HEK293 (cell line): Measurements from ENCODE around the gene DDR1.

ENCODE experiments used
- CTCF ChIA-PET: fragments of 350-600 bp; formaldehyde crosslinking; extraction: SDS; loops from one replicate; lab custom pipeline; 2021; ENCODE audit warnings: antibody characterized with exemption; lab: Yijun Ruan, JAX
- POLR2A ChIA-PET: fragments of 300-600 bp; formaldehyde crosslinking; extraction: SDS; loops from one replicate; lab custom pipeline; 2020; ENCODE audit warnings: antibody characterized with exemption, inconsistent platforms; lab: Yijun Ruan, JAX
- H3K27ac ChIP-seq: fragments of 200-500 bp; sonication (Bioruptor generic); 2 replicates; pipeline ENCODE4 v1.5.1; 2014; ENCODE audit warnings: low read depth, low read length, control low read depth, inconsistent platforms; ENCODE audit errors: extremely low read depth
- H3K36me3 ChIP-seq, 2 experiments: fragments of 200-500 bp in 1 of 2; sonication (Bioruptor generic) in 1 of 2; 1 replicate in 1 of 2; 2 replicates in 1 of 2; pipeline ENCODE4 v1.5.1; 2014 to 2017; ENCODE audit warnings: inconsistent platforms in 2 of 2, low read length in 2 of 2; ENCODE audit not compliant: control insufficient read depth in 2 of 2, insufficient read depth in 1 of 2
- H3K4me1 ChIP-seq: fragments of 200-500 bp; sonication (Bioruptor generic); 2 replicates; pipeline ENCODE4 v1.5.1; 2014; ENCODE audit warnings: mild to moderate bottlenecking, low read length, inconsistent platforms; ENCODE audit not compliant: control insufficient read depth, insufficient read depth
- H3K4me3 ChIP-seq: 2 replicates; pipeline ENCODE4 v1.5.1; 2011; ENCODE audit warnings: low read depth, mild to moderate bottlenecking, control low read depth, low read length, moderate library complexity
- H3K9me3 ChIP-seq: fragments of 200-500 bp; sonication (Bioruptor generic); 2 replicates; pipeline ENCODE4 v1.5.1; 2014; ENCODE audit warnings: low read depth, low read length, inconsistent platforms; ENCODE audit not compliant: control insufficient read depth, insufficient read depth
- HOXD13 ChIP-seq: sonication (generic); formaldehyde crosslinking; IDR thresholded peaks from 2 replicates; pipeline ENCODE4 v1.8.0; 2022; ENCODE audit warnings: missing genetic modification reagents, borderline replicate concordance
- RBAK ChIP-seq: fragments of 450-650 bp; formaldehyde crosslinking; IDR thresholded peaks from 2 replicates; pipeline ENCODE4 v1.5.1; 2016; ENCODE audit warnings: missing biosample characterization, missing genetic modification characterization
- SP7 ChIP-seq: fragments of 450-650 bp; formaldehyde crosslinking; IDR thresholded peaks from 2 replicates; pipeline ENCODE4 v1.5.1; 2016; ENCODE audit warnings: missing biosample characterization, missing genetic modification characterization
- YY2 ChIP-seq: fragments of 450-650 bp; formaldehyde crosslinking; IDR thresholded peaks from 2 replicates; pipeline ENCODE4 v1.5.1; 2016; ENCODE audit warnings: missing biosample characterization, missing genetic modification characterization
- ZBTB48 ChIP-seq: fragments of 450-650 bp; formaldehyde crosslinking; IDR thresholded peaks from 2 replicates; pipeline ENCODE4 v1.5.1; 2016; ENCODE audit warnings: missing biosample characterization, missing genetic modification characterization
- ZNF121 ChIP-seq: fragments of 450-650 bp; formaldehyde crosslinking; IDR thresholded peaks from 2 replicates; pipeline ENCODE4 v1.5.1; 2016; ENCODE audit warnings: missing biosample characterization, missing genetic modification characterization
- ZNF324 ChIP-seq: fragments of 450-650 bp; formaldehyde crosslinking; IDR thresholded peaks from 2 replicates; pipeline ENCODE4 v1.5.1; 2016; ENCODE audit warnings: missing biosample characterization, missing genetic modification characterization
- ZNF585B ChIP-seq: fragments of 450-650 bp; formaldehyde crosslinking; IDR thresholded peaks from 2 replicates; pipeline ENCODE4 v1.5.1; 2016; ENCODE audit warnings: missing biosample characterization, missing genetic modification characterization
- ZNF624 ChIP-seq: fragments of 450-650 bp; formaldehyde crosslinking; IDR thresholded peaks from 2 replicates; pipeline ENCODE4 v1.5.1; 2017; ENCODE audit warnings: missing biosample characterization, missing genetic modification characterization
- ZNF629 ChIP-seq: fragments of 450-650 bp; formaldehyde crosslinking; IDR thresholded peaks from 2 replicates; pipeline ENCODE4 v1.5.1; 2017; ENCODE audit warnings: missing biosample characterization, missing genetic modification characterization
- TF ChIP-seq, protein P1 (sequence below): fragments of 450-650 bp; formaldehyde crosslinking; IDR thresholded peaks from 2 replicates; pipeline ENCODE4 v1.5.1; 2017; ENCODE audit warnings: missing biosample characterization, missing genetic modification characterization
- TF ChIP-seq, protein P2 (sequence below): fragments of 450-650 bp; formaldehyde crosslinking; IDR thresholded peaks from 2 replicates; pipeline ENCODE4 v1.5.1; 2017; ENCODE audit warnings: missing biosample characterization, missing genetic modification characterization
- TF ChIP-seq, protein P3 (sequence below): fragments of 450-650 bp; formaldehyde crosslinking; IDR thresholded peaks from 2 replicates; pipeline ENCODE4 v1.5.1; 2016; ENCODE audit warnings: missing biosample characterization, missing genetic modification characterization
- TF ChIP-seq, protein P4 (sequence below): fragments of 450-650 bp; formaldehyde crosslinking; IDR thresholded peaks from 2 replicates; pipeline ENCODE4 v1.5.1; 2016; ENCODE audit warnings: missing biosample characterization, missing genetic modification characterization, borderline replicate concordance
- TF ChIP-seq, protein P5 (sequence below): IDR thresholded peaks from 2 replicates; pipeline ENCODE4 v1.6.1; 2011; ENCODE audit warnings: mild to moderate bottlenecking, low read depth, low read length, borderline replicate concordance
- TF ChIP-seq, protein P6 (sequence below): fragments of 450-650 bp; formaldehyde crosslinking; IDR thresholded peaks from 2 replicates; pipeline ENCODE4 v1.5.1; 2016; ENCODE audit warnings: missing biosample characterization, missing genetic modification characterization
- TF ChIP-seq, protein P7 (sequence below): fragments of 450-650 bp; formaldehyde crosslinking; IDR thresholded peaks from 2 replicates; pipeline ENCODE4 v1.5.1; 2016; ENCODE audit warnings: missing biosample characterization, missing genetic modification characterization

Gene DDR1

DNA sequence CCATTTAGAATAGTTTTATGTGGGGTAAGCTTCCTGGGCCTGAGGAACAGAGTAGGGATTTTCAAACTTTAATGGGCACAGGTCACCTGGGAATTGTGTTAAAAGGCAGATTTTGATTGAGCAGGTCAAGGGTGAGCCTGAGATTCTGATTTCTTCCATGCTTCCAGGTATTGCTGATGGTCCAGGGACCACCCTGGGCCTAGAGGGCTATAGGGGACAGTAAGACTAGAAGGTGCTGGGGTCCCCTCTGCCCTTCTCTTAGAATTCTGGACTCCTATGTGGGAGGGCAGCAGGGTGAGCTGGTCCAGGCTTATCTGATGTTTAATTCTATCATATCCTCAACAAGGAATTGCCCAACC, 2.6 kb downstream of the DDR1 start:
- peak overlapping the region; percentile 69; the same call in 1 of the 2 replicates for H3K27ac ChIP-seq
- no peaks in the 10 kb centered on the region for H3K9me3 ChIP-seq
- TF ChIP-seq ZBTB48 (tag by site-specific recombination) (no peak), YY2 (tag by site-specific recombination) (no peak), RBAK (tag by site-specific recombination) (no peak), ZNF324 (tag by site-specific recombination) (no peak), ZNF629 (tag by site-specific recombination) (no peak), HOXD13 (CRISPR knock-in tag) (no peak), ZNF121 (tag by site-specific recombination) (no peak), SP7 (tag by site-specific recombination) (no peak), ZNF585B (no peak), ZNF624 (tag by site-specific recombination) (no peak)
- TF ChIP-seq, protein P1, sequence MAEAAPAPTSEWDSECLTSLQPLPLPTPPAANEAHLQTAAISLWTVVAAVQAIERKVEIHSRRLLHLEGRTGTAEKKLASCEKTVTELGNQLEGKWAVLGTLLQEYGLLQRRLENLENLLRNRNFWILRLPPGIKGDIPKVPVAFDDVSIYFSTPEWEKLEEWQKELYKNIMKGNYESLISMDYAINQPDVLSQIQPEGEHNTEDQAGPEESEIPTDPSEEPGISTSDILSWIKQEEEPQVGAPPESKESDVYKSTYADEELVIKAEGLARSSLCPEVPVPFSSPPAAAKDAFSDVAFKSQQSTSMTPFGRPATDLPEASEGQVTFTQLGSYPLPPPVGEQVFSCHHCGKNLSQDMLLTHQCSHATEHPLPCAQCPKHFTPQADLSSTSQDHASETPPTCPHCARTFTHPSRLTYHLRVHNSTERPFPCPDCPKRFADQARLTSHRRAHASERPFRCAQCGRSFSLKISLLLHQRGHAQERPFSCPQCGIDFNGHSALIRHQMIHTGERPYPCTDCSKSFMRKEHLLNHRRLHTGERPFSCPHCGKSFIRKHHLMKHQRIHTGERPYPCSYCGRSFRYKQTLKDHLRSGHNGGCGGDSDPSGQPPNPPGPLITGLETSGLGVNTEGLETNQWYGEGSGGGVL: no peak
- TF ChIP-seq, protein P2, sequence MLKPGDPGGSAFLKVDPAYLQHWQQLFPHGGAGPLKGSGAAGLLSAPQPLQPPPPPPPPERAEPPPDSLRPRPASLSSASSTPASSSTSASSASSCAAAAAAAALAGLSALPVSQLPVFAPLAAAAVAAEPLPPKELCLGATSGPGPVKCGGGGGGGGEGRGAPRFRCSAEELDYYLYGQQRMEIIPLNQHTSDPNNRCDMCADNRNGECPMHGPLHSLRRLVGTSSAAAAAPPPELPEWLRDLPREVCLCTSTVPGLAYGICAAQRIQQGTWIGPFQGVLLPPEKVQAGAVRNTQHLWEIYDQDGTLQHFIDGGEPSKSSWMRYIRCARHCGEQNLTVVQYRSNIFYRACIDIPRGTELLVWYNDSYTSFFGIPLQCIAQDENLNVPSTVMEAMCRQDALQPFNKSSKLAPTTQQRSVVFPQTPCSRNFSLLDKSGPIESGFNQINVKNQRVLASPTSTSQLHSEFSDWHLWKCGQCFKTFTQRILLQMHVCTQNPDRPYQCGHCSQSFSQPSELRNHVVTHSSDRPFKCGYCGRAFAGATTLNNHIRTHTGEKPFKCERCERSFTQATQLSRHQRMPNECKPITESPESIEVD: no peak
- TF ChIP-seq, protein P3, sequence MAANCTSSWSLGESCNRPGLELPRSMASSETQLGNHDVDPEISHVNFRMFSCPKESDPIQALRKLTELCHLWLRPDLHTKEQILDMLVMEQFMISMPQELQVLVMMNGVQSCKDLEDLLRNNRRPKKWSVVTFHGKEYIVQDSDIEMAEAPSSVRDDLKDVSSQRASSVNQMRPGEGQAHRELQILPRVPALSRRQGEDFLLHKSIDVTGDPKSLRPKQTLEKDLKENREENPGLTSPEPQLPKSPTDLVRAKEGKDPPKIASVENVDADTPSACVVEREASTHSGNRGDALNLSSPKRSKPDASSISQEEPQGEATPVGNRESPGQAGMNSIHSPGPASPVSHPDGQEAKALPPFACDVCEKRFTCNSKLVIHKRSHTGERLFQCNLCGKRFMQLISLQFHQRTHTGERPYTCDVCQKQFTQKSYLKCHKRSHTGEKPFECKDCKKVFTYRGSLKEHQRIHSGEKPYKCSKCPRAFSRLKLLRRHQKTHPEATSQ (tag by site-specific recombination): no peak
- TF ChIP-seq, protein P4, sequence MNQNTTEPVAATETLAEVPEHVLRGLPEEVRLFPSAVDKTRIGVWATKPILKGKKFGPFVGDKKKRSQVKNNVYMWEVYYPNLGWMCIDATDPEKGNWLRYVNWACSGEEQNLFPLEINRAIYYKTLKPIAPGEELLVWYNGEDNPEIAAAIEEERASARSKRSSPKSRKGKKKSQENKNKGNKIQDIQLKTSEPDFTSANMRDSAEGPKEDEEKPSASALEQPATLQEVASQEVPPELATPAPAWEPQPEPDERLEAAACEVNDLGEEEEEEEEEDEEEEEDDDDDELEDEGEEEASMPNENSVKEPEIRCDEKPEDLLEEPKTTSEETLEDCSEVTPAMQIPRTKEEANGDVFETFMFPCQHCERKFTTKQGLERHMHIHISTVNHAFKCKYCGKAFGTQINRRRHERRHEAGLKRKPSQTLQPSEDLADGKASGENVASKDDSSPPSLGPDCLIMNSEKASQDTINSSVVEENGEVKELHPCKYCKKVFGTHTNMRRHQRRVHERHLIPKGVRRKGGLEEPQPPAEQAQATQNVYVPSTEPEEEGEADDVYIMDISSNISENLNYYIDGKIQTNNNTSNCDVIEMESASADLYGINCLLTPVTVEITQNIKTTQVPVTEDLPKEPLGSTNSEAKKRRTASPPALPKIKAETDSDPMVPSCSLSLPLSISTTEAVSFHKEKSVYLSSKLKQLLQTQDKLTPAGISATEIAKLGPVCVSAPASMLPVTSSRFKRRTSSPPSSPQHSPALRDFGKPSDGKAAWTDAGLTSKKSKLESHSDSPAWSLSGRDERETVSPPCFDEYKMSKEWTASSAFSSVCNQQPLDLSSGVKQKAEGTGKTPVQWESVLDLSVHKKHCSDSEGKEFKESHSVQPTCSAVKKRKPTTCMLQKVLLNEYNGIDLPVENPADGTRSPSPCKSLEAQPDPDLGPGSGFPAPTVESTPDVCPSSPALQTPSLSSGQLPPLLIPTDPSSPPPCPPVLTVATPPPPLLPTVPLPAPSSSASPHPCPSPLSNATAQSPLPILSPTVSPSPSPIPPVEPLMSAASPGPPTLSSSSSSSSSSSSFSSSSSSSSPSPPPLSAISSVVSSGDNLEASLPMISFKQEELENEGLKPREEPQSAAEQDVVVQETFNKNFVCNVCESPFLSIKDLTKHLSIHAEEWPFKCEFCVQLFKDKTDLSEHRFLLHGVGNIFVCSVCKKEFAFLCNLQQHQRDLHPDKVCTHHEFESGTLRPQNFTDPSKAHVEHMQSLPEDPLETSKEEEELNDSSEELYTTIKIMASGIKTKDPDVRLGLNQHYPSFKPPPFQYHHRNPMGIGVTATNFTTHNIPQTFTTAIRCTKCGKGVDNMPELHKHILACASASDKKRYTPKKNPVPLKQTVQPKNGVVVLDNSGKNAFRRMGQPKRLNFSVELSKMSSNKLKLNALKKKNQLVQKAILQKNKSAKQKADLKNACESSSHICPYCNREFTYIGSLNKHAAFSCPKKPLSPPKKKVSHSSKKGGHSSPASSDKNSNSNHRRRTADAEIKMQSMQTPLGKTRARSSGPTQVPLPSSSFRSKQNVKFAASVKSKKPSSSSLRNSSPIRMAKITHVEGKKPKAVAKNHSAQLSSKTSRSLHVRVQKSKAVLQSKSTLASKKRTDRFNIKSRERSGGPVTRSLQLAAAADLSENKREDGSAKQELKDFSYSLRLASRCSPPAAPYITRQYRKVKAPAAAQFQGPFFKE (tag by site-specific recombination): no peak
- TF ChIP-seq, protein P5, sequence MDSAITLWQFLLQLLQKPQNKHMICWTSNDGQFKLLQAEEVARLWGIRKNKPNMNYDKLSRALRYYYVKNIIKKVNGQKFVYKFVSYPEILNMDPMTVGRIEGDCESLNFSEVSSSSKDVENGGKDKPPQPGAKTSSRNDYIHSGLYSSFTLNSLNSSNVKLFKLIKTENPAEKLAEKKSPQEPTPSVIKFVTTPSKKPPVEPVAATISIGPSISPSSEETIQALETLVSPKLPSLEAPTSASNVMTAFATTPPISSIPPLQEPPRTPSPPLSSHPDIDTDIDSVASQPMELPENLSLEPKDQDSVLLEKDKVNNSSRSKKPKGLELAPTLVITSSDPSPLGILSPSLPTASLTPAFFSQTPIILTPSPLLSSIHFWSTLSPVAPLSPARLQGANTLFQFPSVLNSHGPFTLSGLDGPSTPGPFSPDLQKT: no peak
- TF ChIP-seq, protein P6, sequence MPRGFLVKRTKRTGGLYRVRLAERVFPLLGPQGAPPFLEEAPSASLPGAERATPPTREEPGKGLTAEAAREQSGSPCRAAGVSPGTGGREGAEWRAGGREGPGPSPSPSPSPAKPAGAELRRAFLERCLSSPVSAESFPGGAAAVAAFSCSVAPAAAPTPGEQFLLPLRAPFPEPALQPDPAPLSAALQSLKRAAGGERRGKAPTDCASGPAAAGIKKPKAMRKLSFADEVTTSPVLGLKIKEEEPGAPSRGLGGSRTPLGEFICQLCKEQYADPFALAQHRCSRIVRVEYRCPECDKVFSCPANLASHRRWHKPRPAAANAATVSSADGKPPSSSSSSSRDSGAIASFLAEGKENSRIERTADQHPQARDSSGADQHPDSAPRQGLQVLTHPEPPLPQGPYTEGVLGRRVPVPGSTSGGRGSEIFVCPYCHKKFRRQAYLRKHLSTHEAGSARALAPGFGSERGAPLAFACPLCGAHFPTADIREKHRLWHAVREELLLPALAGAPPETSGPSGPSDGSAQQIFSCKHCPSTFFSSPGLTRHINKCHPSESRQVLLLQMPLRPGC (tag by site-specific recombination): no peak
- TF ChIP-seq, protein P7, sequence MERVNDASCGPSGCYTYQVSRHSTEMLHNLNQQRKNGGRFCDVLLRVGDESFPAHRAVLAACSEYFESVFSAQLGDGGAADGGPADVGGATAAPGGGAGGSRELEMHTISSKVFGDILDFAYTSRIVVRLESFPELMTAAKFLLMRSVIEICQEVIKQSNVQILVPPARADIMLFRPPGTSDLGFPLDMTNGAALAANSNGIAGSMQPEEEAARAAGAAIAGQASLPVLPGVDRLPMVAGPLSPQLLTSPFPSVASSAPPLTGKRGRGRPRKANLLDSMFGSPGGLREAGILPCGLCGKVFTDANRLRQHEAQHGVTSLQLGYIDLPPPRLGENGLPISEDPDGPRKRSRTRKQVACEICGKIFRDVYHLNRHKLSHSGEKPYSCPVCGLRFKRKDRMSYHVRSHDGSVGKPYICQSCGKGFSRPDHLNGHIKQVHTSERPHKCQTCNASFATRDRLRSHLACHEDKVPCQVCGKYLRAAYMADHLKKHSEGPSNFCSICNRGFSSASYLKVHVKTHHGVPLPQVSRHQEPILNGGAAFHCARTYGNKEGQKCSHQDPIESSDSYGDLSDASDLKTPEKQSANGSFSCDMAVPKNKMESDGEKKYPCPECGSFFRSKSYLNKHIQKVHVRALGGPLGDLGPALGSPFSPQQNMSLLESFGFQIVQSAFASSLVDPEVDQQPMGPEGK (tag by site-specific recombination): no peak
- peaks cover 35% of the 10 kb centered on the region for H3K4me1 ChIP-seq
- ChIA-PET CTCF (interaction anchor here (0.7 to 14.8 kb wide), 7 partner anchors 10 to 345 kb away, joined by 3 to 332 read pairs (median 3); partner anchors contain the start of gene VARS2), POLR2A (interaction anchor here (0.6 to 2.0 kb wide), 3 partner anchors 19 to 156 kb away, joined by 3 to 8 read pairs (median 5); partner anchors contain the start of gene GTF2H4)
- peaks cover 0 to 33% of the 10 kb centered on the region in 2 experiments; a peak in 1 of 3 replicates for H3K36me3 ChIP-seq
- no peak overlapping the region for H3K4me3 ChIP-seq
